Choroid plexus epithelial cell (primary cell): ENCODE measurements around the gene YTHDF2.
"Not testable (repeated sequence)": the region's sequence is repeated elsewhere in the genome, so short reads cannot be mapped to it uniquely, and the experiment has no call there.

Experiments used
- DNase-seq: peaks from one replicate; pipeline ENCODE4 v3.0.0-alpha.2; 2010; ENCODE audit warnings: low read depth
- H3K4me3 ChIP-seq: 2 replicates; pipeline ENCODE4 v1.5.1; 2011; ENCODE audit warnings: low read depth, mild to moderate bottlenecking, control low read depth, low read length, moderate library complexity
- CTCF ChIP-seq: conservative IDR thresholded peaks from 2 replicates; pipeline ENCODE4 v1.5.1; 2011; ENCODE audit warnings: low read depth, mild to moderate bottlenecking, control low read depth, inconsistent platforms, low read length, moderate library complexity

The YTHDF2 gene

DNA sequence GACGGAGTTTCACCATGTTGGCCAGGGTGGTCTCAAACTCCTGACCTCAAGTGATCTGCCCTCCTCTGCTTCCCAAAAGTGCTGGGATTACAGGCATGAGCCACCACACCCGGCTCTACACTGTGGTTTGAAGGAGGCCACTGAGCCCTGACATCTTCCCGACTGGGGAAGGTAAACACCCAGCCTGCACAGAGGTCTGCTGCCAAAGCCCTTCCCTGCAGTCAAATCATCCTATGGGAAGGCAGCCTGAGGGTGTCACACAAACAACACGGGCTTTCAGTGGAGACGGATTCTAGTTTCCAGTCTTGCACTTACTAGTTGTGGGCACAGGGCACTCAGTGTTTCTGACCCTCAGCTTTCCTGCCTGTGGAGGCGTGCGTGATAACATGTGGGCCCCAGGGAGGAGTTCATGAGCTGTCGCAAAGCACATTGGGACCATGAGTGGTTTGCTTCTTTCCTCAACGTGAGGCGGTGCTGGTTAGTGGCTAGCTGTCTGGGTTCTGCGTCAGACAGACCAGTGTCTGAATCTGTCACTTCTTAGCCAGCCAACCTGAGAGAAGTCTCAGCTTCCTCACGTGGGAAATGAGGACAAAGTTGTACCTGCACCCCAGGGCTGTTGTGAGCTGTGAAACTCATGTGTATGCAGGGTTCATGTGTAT is 53.8 kb downstream of the YTHDF2 start:
- no peak overlapping the region for H3K4me3 ChIP-seq
- TF ChIP-seq CTCF: no peak
- DNase-seq: no peak

DNA sequence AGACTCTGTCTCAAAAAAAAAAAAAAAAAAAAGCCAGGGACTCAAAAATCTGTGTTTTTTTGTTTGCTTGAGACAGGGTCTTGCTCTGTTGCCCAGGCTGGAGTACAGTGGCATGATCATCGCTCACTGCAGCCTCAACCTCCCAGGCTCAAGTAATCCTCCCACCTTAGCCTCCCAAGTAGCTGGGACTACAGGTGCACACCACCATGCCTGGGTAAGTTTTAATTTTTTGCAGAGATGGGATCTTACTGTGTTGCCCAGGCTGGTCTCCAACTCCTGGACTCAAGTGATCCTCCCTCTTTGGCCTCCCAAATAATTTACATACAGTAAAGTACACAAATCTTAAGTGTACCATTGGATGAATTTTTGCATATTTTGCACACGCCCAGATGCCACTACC is 55.2 kb downstream of the YTHDF2 start:
- DNase-seq, H3K4me3 ChIP-seq: not testable (repeated sequence)

GRCh38 chr1:28792644-28793121 is 55.9 kb downstream of the YTHDF2 start:
- H3K4me3 ChIP-seq: no peak overlapping the region
- no peak for DNase-seq

GRCh38 chr1:28794582-28794981 is 57.8 kb downstream of the YTHDF2 start:
- not testable (repeated sequence) for H3K4me3 ChIP-seq, DNase-seq

More at GRCh38 chr1:28792644-28793121, 55.9 kb downstream of the YTHDF2 start:
- peak; percentile 1 for TF ChIP-seq CTCF

- DNase-seq: no peak
- TF ChIP-seq CTCF: no peak
- no peak overlapping the region for H3K4me3 ChIP-seq
Observed at GRCh38 chr1:28796352-28797211, 59.8 kb downstream of the YTHDF2 start.

GRCh38 chr1:28800324-28800723 is 63.6 kb downstream of the YTHDF2 start:
- H3K4me3 ChIP-seq: no peak overlapping the region
- no peak for DNase-seq
- TF ChIP-seq CTCF: no peak

DNA sequence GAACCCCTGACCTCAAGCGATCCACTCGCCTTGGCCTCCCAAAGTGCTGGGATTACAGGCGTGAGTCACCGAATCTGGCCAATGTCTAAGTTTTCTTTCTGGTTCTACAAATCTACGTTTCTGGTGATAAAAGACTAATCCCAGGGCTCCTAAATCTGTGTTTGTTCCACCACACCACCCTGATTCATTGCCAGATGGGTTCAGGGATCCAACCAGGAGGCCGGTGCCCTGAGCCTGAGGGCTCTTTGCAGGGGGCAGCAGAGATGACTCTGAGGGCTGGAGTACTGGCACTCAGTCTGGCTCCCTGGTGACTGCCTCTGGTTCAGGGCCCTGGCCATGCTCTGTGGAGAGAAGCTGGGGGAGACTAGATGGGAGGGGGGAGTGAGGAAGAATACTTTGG is 64.7 kb downstream of the YTHDF2 start:
- no peak for TF ChIP-seq CTCF

GRCh38 chr1:28803051-28803450 is 66.3 kb downstream of the YTHDF2 start:
- no peak for DNase-seq
- no peak for TF ChIP-seq CTCF
- no peak overlapping the region for H3K4me3 ChIP-seq

More for the DNA sequence above, 64.7 kb downstream of the YTHDF2 start:
- no peak for DNase-seq
- no peak overlapping the region for H3K4me3 ChIP-seq
